ENCODE measurements around the gene TPSB2.

DNA sequence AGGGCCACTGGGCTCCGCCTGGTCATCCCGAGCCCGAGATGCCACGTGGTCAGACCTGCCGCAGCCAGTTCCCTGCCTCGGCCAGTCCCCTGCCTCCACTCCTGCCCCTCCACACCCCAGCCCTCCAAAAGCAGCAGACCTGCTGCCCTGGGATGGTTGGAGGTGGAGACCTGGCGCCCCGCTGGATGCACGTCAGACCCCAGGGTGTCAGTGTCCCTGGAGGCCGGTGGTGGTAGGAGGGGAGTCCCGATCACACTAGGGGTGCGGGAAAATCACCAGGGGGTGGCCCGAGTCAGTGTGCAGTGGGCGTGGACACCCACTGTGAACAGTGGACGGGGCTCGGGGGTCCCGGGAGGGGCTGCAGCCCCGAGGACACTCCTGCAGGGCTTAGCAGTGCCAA is 31.8 kb downstream of the TPSB2 start:
- TF ChIP-seq POLR2AphosphoS5 (IDR thresholded peaks at IDR 0.05), result no peak
- no peak for TF ChIP-seq POLR2A (IDR thresholded peaks at IDR 0.05)
- TF ChIP-seq, protein P1, sequence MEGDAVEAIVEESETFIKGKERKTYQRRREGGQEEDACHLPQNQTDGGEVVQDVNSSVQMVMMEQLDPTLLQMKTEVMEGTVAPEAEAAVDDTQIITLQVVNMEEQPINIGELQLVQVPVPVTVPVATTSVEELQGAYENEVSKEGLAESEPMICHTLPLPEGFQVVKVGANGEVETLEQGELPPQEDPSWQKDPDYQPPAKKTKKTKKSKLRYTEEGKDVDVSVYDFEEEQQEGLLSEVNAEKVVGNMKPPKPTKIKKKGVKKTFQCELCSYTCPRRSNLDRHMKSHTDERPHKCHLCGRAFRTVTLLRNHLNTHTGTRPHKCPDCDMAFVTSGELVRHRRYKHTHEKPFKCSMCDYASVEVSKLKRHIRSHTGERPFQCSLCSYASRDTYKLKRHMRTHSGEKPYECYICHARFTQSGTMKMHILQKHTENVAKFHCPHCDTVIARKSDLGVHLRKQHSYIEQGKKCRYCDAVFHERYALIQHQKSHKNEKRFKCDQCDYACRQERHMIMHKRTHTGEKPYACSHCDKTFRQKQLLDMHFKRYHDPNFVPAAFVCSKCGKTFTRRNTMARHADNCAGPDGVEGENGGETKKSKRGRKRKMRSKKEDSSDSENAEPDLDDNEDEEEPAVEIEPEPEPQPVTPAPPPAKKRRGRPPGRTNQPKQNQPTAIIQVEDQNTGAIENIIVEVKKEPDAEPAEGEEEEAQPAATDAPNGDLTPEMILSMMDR (IDR thresholded peaks at IDR 0.05 in 8 of 11, conservative IDR thresholded peaks at IDR 0.05 in 3 of 11), result no peak
